Pancreas (tissue), 10 donors: ENCODE data around the gene SORL1. TPM values are rescaled to one million over a fixed set of nuclear protein-coding genes. Genes with fewer than 3 reads are reported as not detected.

Source experiments
- ATAC-seq, 4 donors: fragments of 200-7000 bp; cut with Tn5 transposase; one replicate each; pipeline versions ENCODE4 v1.8.0 to v1.9.1; 2020; ENCODE audit warnings: mild to moderate bottlenecking in 4 of 4, moderate library complexity in 4 of 4
- DNase-seq, 6 donors: peaks; one replicate each; pipeline ENCODE4 v3.0.0-alpha.2; 2020
- FAIRE-seq: peaks from 2 replicates; lab custom pipeline; 2012; peaks lifted over from hg19 to GRCh38; lab: Jason Lieb, UNC
- H3K27ac ChIP-seq, 4 donors: fragments of 200-600 bp; sonication (generic); 1 replicate in 3 of 4; 2 replicates in 1 of 4; pipeline versions ENCODE4 v1.5.0 to v1.8.0; 2020
- H3K27me3 ChIP-seq, 4 donors: fragments of 200-600 bp; one replicate each; pipeline ENCODE4 v1.8.0; 2021
- H3K36me3 ChIP-seq, 3 donors: fragments of 200-600 bp; sonication (generic) in 1 of 3; one replicate each; pipeline versions ENCODE4 v1.5.0 to v1.8.0; 2020 to 2021
- H3K4me1 ChIP-seq, 3 donors: fragments of 200-600 bp; one replicate each; pipeline ENCODE4 v1.8.0; 2021
- H3K4me3 ChIP-seq, 4 donors: fragments of 200-600 bp; sonication (generic) in 2 of 4; one replicate each; pipeline versions ENCODE4 v1.5.0 to v1.8.0; 2020 to 2021
- H3K9me3 ChIP-seq, 4 donors: fragments of 200-600 bp; one replicate each; pipeline ENCODE4 v1.8.0; 2021
- WGBS, 2 donors: extraction: QIAGEN DNeasy Blood & Tissue Kit; methylation state at CpG; one replicate each; pipeline ENCODE4 v1.1.7; 2013; 5-methylcytosine and 5-hydroxymethylcytosine counted together
- intact Hi-C, 3 donors: fragments of 100-400 bp; cut with DNase I; formaldehyde crosslinking; loops; one replicate each; pipeline versions ENCODE4 v1.11.1 to v1.14.2; 2022
- polyA plus RNA-seq, 2 donors: library from polyadenylated mRNA; stranded (reverse); fragments of 200-250 nt; gene quantifications; one replicate each; pipeline ENCODE4 v1.2.3, GENCODE V29; 2013
- total RNA-seq, 6 donors: library from RNA; stranded (reverse); fragmentation: NEBNext Ultra II Directional in 4 of 6; extraction: Animal tissue kit (Norgen Biotek cat#: 25700) in 4 of 6; gene quantifications; one replicate each; pipeline versions ENCODE4 v1.2.1 to v1.2.4, GENCODE V29; 2021 to 2023
- TF ChIP-seq, protein P1 (sequence below), 4 donors: fragments of 200-600 bp; sonication (generic) in 3 of 4; IDR thresholded peaks; one replicate each; pipeline versions ENCODE4 v1.5.0 to v1.8.0; 2021; ENCODE audit warnings: antibody characterized with exemption in 4 of 4
- donor health status: healthy with polysubstance abuse.
- donor health status: DM: no; HTN: no; CAD: no; lungs with moderate emphysema.
- donor health status: DM: no; HTN: no; CAD: no.
- donor health status: control.
- donor health status: control.
- donor health status: Bipolar disorder and iron deficiency.
- donor health status: DM: yes; HTN: yes; CAD: no.
- donor health status: DM: no; HTN: no; CAD: no.
- donor health status: DM: no; HTN: no; CAD: no.
- donor health status: DM: yes; HTN: yes; CAD: no.

SORL1 gene
- total and polyA plus RNA-seq, 8 donors = 2.7 to 47.5 (median 15.5) TPM

DNA sequence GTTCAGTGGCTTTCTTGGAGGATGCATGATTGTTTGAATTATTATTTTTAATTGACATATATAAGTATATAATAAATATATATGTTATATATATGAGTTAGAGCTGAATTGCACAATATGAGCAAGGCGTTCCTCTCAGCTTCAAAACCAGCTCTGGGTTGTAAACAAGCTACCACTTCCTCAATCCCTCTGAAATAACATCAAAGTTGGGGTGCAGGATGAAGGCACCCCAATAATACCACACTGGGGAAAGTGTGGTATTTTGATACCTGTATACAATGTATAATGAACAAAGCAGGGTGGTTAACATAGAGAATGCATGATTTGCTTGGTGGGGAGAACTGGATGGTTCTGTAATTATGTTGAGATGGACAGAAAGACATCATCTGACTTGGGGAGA lies 1.7 kb upstream of the SORL1 start:
- no peak for DNase-seq
- no peaks in the 10 kb centered on the region for H3K27me3 ChIP-seq
- no peak overlapping the region for H3K4me3 ChIP-seq
- no peaks in the 10 kb centered on the region for H3K9me3 ChIP-seq
- no peak overlapping the region for H3K27ac ChIP-seq
- H3K36me3 ChIP-seq = no peaks in the 10 kb centered on the region
- ATAC-seq = no peak
- TF ChIP-seq, protein P1, sequence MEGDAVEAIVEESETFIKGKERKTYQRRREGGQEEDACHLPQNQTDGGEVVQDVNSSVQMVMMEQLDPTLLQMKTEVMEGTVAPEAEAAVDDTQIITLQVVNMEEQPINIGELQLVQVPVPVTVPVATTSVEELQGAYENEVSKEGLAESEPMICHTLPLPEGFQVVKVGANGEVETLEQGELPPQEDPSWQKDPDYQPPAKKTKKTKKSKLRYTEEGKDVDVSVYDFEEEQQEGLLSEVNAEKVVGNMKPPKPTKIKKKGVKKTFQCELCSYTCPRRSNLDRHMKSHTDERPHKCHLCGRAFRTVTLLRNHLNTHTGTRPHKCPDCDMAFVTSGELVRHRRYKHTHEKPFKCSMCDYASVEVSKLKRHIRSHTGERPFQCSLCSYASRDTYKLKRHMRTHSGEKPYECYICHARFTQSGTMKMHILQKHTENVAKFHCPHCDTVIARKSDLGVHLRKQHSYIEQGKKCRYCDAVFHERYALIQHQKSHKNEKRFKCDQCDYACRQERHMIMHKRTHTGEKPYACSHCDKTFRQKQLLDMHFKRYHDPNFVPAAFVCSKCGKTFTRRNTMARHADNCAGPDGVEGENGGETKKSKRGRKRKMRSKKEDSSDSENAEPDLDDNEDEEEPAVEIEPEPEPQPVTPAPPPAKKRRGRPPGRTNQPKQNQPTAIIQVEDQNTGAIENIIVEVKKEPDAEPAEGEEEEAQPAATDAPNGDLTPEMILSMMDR (IDR thresholded peaks at IDR 0.05) = no peak
- H3K4me1 ChIP-seq = no peaks in the 10 kb centered on the region
- 82 to 86% methylated on average over 1 of the region's 1 CpG for WGBS, 2 donors
- intact Hi-C loops = no loop called here
- no peak for FAIRE-seq

DNA sequence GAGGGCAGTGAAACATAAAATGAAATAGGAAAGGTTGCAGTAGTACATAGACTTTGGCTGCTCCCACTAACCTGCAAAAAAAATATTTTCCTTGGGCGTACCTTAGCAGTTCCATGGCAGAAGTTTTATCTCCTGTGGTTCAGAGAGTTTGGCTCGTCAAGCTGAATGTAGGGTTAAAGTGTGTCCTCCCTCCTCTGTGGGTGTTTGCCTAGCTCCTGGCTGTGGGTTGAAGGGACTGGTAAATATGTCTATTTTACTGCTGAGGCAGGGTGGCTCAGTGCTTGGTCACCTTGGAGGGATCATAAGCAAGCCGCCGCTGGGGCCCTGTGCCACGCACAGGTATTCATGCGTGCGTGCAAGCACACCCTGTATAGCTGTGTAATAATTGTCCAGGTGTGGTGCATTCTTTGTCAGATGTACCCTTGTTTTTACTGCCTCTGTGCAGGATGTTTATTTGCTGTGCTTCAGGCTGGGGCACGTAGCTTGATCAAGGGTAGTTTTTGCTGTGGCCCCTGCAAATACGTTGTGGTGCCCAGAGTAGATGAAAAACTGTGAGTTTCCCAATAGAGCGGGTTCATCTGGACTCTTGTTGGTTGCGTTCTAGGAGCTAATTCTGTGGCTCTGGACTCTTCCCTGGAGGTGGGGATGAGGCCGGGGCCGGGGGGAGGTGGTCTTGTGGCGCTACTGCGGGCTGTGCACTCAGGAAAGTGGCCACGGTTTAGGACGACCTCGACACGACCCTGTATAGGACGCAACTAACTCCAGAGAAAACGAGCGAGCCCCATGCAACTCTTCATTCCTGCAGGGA lies 732 bp upstream of the SORL1 start:
- Histone ChIP-seq H3K4me1 (no peaks in the 10 kb centered on the region), H3K4me3 (peak overlapping the region; percentile 21 to 74 (median 41)), H3K27ac (peak overlapping the region; percentile 14 to 60 (median 55)), H3K36me3 (no peaks in the 10 kb centered on the region), H3K27me3 (no peaks in the 10 kb centered on the region), H3K9me3 (no peaks in the 10 kb centered on the region)
- TF ChIP-seq, protein P1 (IDR thresholded peaks at IDR 0.05) = no peak
- ATAC-seq (peak; percentile 14 to 51 (median 36)), FAIRE-seq (no peak), DNase-seq (peak in 1 of 6 donors; percentile 24)
- 16 to 19% methylated on average over 22 of the region's 22 CpGs for WGBS, 2 donors
- intact Hi-C loops = no loop called here

DNA sequence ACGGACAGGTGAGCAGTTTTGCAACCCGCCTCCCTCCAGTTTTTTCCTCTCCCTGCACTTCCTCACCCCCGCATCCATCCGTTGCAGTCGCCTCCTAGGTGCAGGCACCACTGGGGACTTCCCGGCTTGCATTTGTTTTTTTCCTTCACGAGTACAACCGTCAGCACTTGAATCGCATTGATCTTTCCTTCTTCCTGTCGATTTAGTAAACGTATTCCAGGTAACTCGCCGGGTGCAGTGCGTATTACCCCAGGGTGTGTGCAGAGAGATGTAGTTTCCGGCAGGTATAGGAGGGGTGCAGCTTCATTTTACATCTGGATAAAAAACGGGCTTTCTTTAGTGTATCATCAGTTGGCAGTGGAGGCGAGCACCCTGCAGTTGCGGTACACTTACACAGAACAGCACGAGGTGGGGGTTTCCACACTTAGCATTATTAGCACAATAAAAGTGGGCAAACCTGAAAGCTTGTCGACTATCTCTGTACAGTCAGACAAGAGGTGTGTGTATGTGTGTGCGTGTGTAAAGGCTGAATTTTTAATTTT lies 566 bp downstream of the SORL1 start, which contains the start of gene SORL1-AS1:
Gene SORL1-AS1 (minus strand): TSS at position 359 of the 542 bp plus-strand sequence.
- WGBS, 2 donors = 2% methylated on average over 21 of the region's 21 CpGs
- TF ChIP-seq, protein P1 (IDR thresholded peaks at IDR 0.05) = peak in 1 of 4 donors; percentile 1
- Histone ChIP-seq H3K4me1 (no peaks in the 10 kb centered on the region), H3K36me3 (no peaks in the 10 kb centered on the region), H3K9me3 (no peaks in the 10 kb centered on the region), H3K4me3 (peak within 1 kb of the TSS; percentile 49 to 77 (median 64)), H3K27ac (peak within 1 kb of the TSS; percentile 51 to 74 (median 69)), H3K27me3 (no peaks in the 10 kb centered on the region)
- intact Hi-C loops = no loop called here
- ATAC-seq (peak in 3 of 4 donors; percentile 3 to 40 (median 40)), DNase-seq (peak in 2 of 6 donors; percentile 23 to 30), FAIRE-seq (no peak)

DNA sequence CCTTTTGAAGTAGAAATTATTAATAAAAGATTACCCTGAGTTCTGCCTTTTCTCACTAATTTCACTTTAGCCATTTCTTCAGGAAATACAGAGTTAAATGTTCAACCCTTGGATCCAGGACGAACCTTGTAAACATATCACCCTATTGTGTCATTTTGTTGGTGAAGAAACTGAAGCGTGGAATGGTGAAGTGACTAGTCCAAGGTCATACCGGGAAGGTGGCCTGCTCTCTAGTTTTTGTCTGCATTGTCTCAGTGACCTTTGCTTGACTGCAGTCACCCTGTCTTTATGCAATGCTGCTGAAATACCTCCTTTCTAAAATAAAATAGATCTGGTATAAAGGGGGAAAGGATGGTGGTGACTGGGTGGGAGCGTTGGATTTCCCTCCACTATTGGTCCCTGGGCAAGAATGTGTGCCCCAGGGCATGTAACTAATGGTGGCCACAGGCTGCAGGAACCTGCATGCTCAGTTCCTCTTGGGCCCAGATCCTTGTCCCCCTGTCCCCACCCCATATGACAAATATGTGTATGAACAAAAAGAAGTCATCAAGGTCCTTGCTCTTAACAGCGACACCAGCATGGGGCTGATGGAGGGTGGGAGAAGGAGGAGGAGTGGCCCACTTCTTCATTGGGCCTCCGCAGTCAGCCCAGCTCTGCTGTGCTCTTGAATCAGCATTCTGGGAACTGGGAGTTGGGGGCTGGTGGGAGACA lies 1.6 kb downstream of the SORL1 start:
- TF ChIP-seq, protein P1 (IDR thresholded peaks at IDR 0.05) = no peak
- FAIRE-seq (no peak), ATAC-seq (no peak), DNase-seq (no peak)
- 50 to 59% methylated on average over 6 of the region's 6 CpGs for WGBS, 2 donors
- Histone ChIP-seq H3K4me3 (peak overlapping the region in 1 of 4 donors; percentile 7), H3K9me3 (no peaks in the 10 kb centered on the region), H3K4me1 (no peaks in the 10 kb centered on the region), H3K27me3 (no peaks in the 10 kb centered on the region), H3K36me3 (no peaks in the 10 kb centered on the region), H3K27ac (no peak overlapping the region)
- intact Hi-C loops = no loop called here
